Articular chondrocyte of knee joint (primary cell): ENCODE data around the gene F12. TPM values are rescaled to one million over a fixed set of nuclear protein-coding genes. Genes with fewer than 3 reads are reported as not detected.

Source experiments
- total RNA-seq: library from RNA; depleted of rRNA; stranded (reverse); fragments of >200 nt; gene quantifications from 2 replicates; pipeline ENCODE4 v1.2.3, GENCODE V29; 2012

Gene F12
- 0.26 TPM in 1 of 2 replicates, not detected in the other for total RNA-seq

DNA sequence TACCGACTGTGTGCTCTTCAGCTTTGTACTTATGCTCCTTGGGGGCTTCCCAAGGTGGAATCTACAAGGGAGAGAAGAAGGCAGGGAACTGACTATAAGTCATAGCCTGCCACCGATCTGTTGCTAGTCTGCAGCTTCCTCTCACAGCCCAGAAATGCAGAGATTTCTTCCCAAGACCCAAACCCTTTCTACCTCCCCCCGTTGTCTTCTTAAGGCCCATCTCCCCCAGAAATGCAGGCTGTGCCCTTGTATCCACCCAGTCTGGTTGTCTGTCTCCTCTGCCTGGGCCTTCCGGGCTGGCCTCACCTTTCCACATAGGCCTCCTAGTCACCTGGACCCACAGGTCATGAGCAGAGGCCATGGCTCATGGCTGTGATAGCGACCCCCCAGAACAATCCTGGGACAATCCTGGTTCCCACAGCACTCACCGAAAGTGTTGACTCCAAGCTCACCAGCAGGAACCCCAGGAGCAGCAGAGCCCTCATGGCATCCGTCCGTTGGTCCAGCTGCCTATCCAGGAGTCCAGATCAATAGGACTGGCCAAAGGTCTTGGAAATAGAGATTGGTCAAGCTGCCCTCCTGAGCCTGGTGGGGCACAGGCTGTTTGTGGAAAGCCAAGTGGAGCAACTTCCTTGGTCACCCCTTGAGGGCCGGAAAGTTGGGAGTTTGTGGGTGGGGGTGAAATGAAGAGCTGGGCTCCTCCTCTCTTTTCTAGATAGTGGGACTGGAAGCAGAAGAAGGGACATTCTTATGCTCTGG, at the start of gene F12:
TSS of gene F12 (minus strand) at position 522 of the 759 bp plus-strand sequence. CDS start at position 485, 37 bp downstream.

DNA sequence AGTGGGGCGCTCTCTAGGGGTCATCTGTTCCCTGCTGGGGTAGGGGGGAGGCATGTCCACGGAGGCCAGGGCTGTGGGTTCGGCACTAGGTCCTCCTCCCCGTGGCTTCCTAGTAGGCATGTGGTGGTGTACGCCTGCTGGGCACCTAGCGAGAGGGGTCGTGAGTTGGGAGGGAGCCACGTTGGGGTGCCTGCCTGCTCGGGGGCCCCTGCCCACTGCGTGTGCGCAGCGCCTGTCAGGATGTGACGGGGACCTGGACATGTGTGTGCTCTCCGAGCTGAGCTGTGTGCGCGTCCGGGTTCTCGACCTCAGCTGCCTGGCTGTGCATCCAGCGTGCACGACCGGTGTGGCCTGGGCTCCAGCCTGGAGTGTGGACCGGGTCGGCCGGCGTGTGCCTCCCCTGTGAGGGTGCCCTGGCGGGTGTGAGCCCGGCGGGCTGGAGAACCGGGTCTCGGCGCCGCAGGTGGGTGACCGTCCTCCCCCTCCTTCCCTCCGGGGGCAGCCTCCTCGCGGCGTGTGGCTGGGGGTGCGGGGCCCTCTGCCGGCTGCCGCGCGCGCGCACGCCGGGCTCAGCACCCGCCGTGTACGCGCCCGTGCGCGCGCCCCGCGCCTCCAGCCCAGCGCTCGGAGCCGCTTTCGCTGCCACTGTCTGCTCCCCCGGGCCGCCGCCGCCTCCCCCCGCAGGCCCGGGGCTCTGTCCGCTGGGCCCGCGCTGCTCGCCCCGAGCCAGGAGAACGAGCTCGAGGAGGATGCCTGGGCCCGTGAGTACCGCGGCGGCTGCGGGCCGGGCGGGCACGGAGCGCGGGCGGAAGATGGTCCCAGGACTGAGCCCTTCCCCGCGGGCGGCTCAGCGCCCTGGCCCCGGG, 37.1 kb upstream of the F12 start, which contains the start of gene PRR7:
TSS of gene PRR7 (plus strand) at position 615 of the 866 bp plus-strand sequence. CDS start 8,254 bp downstream, outside the sequence.

DNA sequence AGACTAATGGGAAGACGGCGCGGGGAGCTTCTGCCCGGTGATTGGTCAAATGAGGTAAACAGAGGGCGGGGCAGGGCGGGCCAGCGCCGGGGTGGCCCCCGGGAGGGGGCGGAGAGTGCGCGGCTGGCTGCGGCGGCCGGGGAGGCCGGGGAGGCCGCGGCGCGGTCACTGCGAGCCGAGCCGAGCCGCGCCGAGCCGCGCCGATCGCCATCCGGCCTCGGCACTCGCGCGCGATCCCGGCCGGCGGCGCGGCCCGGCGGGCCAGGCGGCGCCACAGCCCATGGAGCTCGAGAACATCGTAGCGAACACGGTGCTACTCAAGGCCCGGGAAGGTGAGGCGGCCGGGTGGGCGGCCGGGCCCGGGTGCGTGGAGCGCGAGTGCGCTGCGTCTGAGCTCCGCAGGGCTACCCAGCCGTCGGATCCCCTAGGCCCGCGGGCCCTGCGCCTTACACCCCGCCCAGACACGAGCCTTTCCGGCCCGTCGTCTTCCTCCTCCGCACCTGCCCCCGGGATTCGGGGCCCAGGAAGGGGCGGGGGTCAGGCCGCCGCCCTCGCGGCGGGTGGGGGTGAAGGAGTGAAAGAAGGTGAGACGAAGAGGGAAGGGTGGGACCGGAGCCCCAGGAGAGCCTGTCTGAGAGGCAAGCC, 17.3 kb upstream of the F12 start, which contains the start of gene GRK6:
TSS of gene GRK6 (plus strand) at position 111 of the 645 bp plus-strand sequence. CDS start at position 281, 170 bp downstream.

DNA sequence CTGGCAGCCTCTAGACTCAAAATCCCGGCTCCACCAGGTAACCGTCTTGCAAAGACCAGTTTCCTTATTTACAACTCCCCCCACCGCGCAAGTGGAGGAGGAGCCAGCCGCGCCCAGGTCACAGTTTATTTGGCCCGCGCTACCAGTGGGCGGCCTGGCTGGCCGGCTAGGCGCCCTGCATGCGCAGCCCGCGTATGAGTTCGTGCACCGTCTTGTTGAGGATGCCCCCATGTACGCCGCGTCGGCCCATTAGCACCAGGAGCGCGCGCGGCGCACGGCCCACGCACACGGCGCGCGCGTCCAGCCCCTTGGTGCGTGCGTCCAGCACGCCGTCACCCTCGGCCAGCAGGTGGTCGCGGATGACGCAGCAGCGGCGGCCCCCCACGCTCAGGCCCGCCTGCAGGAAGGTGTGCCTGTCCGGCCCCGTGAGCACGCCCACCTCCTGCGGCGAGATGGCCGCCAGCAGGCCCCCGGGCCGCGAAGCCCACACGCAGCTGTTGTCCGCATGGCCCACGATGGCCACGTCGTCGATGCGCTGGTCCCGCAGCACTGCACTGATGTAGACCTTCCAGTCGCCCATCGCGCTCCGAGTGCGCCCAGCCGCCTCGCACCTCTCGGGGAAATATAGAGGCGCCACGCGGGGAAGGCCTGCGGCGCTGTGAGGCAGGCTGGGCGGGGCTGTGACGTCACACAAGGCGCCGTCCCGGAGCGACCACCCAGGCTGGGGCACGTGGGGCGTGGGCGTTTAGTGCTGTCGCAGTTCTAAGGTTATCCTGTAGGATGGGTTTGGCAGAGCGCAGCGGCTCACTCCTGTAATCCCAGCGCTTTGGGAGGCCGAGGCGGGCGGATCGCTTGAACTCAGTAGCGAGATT, 9.1 kb downstream of the F12 start, which contains the start of gene PFN3:
TSS of gene PFN3 (minus strand) at position 665 of the 872 bp plus-strand sequence. CDS start at position 580, 85 bp downstream.

DNA sequence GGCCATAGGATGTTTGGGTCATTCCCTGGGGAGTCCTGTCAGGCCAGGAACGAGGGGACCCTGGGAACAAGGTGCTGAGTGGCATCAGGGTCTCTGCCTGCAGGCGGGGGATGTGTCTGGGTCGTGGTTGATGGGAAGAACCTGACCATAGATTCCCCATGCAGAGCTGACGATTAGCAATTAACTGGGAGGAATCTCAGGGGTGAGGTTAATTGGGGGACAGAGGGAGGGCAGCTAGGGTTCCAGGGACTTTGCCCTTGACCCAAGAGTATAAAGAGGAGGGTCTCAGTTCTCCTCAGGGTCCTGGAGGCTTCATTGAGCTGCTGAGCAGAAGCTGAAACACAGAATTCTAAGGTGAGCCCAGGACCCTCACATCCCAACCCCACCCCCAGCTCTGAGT, 25.2 kb downstream of the F12 start, which contains the start of gene SLC34A1:
TSS of gene SLC34A1 (plus strand) at position 301 of the 400 bp plus-strand sequence. CDS start 1,308 bp downstream, outside the sequence.

DNA sequence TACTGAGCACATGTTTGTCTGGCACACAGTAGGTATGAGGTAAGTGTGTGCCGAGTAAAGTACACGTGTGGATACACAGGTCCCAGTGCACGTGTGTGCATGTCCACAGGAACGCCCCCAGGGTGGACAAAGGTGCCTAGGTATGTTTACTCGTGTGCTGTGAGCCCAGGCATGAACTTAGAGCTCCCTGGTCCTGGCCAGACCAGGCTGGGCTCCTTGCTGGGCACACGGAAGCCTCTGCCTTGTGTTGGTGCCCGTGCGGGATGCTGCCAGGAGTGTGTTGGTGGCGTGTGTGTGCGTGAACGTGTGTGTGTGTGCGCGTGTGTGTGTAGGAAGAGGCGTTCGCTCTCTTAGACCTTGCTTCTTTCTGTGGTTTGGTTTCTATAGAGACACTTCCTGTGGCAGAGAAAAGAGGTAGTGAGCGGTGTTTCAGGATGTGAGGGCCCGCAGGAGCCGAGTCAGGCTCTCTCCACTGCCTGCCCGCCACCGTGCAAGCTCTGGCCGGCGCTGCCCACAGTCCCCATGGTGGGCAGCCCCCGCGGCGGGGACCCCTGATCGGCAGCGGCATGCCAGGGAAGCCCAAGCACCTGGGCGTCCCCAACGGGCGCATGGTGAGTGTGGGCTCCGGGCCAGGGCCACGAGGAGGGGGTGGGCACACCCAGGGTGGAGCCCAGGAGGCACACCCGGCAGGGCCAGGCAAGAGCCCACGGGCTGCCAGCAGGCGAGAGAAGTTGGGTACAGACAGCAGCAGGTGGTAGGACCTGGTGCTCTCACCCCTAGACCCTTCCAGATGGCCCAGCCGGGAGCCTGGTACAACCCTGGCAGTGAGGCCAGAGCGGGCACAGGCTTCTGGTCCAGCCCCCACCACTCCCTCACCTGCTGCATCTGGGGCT, 51.7 kb downstream of the F12 start, which contains the start of gene RGS14:
TSS of gene RGS14 (plus strand) at position 466 of the 893 bp plus-strand sequence. CDS start at position 567, 101 bp downstream.

Other genes with a start within 250 kb of the F12 start
- 13.9 and 16.5 TPM in 2 replicates for gene RAB24, start 105.8 kb downstream of the F12 start, total RNA-seq
- 83.1 and 89.0 TPM in 2 replicates for gene PRELID1, start 105.8 kb downstream of the F12 start, total RNA-seq
- gene MXD3, start 97.7 kb downstream of the F12 start, total RNA-seq, result 5.7 and 9.5 TPM in 2 replicates
- gene LMAN2, start 57.9 kb downstream of the F12 start, total RNA-seq, result 275 and 291 TPM in 2 replicates
- gene RGS14, start 51.6 kb downstream of the F12 start, total RNA-seq, result 2.6 and 5.4 TPM in 2 replicates
- not detected in 2 replicates for gene SLC34A1, start 25.1 kb downstream of the F12 start, total RNA-seq
- gene PFN3, start 8.9 kb downstream of the F12 start, total RNA-seq, result not detected in 2 replicates
- 11.5 and 12.8 TPM in 2 replicates for gene GRK6, start 17.1 kb upstream of the F12 start, total RNA-seq
- gene PRR7, start 37.2 kb upstream of the F12 start, total RNA-seq, result 10.6 and 11.9 TPM in 2 replicates
- 64.5 and 74.5 TPM in 2 replicates for gene DBN1, start 64.1 kb upstream of the F12 start, total RNA-seq
- 65.2 and 97.5 TPM in 2 replicates for gene PDLIM7, start 88.0 kb upstream of the F12 start, total RNA-seq
- 0.54 and 0.91 TPM in 2 replicates for gene DOK3, start 100.3 kb upstream of the F12 start, total RNA-seq
- gene DDX41, start 107.4 kb upstream of the F12 start, total RNA-seq, result 48.2 and 59.7 TPM in 2 replicates
- 23.1 and 23.7 TPM in 2 replicates for gene FAM193B, start 145.0 kb upstream of the F12 start, total RNA-seq
- gene TMED9, start 182.6 kb upstream of the F12 start, total RNA-seq, result 111 and 123 TPM in 2 replicates
- 22.7 and 23.4 TPM in 2 replicates for gene B4GALT7, start 190.6 kb upstream of the F12 start, total RNA-seq